ENCODE data around the gene ETFA. TPM values are rescaled to one million over a fixed set of nuclear protein-coding genes. Genes with fewer than 3 reads are reported as not detected.
A peak's percentile ranks its signal among the peaks of the same experiment; 100 is the strongest.

The ETFA gene
- total RNA-seq, 1 experiment from 2014 or later = 84.4 TPM

- Mint-ChIP-seq H3K27ac (no peak overlapping the region), H3K36me3 (no peaks in the 10 kb centered on the region), H3K9me3 (no peaks in the 10 kb centered on the region), H3K4me3 (no peak overlapping the region), H3K4me1 (peaks cover 29% of the 10 kb centered on the region), H3K27me3 (ENCODE audit: low read depth) (peaks cover 82% of the 10 kb centered on the region)
- ATAC-seq (no peak), DNase-seq (ENCODE audit: low spot score) (no peak)
- CTCF ChIA-PET = interaction anchor here (0.6 to 2.7 kb wide), 6 partner anchors 14 to 366 kb away, joined by 3 to 24 read pairs (median 10); no protein-coding TSS in a partner anchor
- POLR2A ChIA-PET = no interaction called here
- no peak for TF ChIP-seq NR2C2 (CRISPR knock-in tag; IDR thresholded peaks at IDR 0.05)
- TF ChIP-seq CDX4 (CRISPR knock-in tag; IDR thresholded peaks at IDR 0.05; ENCODE audit: borderline replicate concordance) = no peak
- no peak for TF ChIP-seq ZNF138 (CRISPR knock-in tag; conservative IDR thresholded peaks at IDR 0.05)
- no peak for TF ChIP-seq NR1H2 (CRISPR knock-in tag; IDR thresholded peaks at IDR 0.05)
- no peak for TF ChIP-seq FOXP1 (CRISPR knock-in tag; IDR thresholded peaks at IDR 0.05; ENCODE audit: borderline replicate concordance)
- no peak for TF ChIP-seq ZNF425 (CRISPR knock-in tag; conservative IDR thresholded peaks at IDR 0.05)
- TF ChIP-seq MXD4 (CRISPR knock-in tag; IDR thresholded peaks at IDR 0.05; ENCODE audit: borderline replicate concordance) = no peak
Measured at GRCh38 chr15:76332796-76333195, 21.5 kb upstream of the ETFA start.

GRCh38 chr15:76330080-76330680 lies 18.9 kb upstream of the ETFA start:
- Mint-ChIP-seq H3K27me3 (ENCODE audit: low read depth) (peaks cover 56% of the 10 kb centered on the region), H3K9me3 (no peaks in the 10 kb centered on the region), H3K4me3 (no peak overlapping the region), H3K36me3 (no peaks in the 10 kb centered on the region), H3K27ac (no peak overlapping the region), H3K4me1 (peaks cover 13% of the 10 kb centered on the region)
- ATAC-seq (peak; percentile 86), DNase-seq (ENCODE audit: low spot score) (peak; percentile 66)
- ChIA-PET CTCF (interaction anchor here (0.6 to 2.4 kb wide), 31 partner anchors 9 to 486 kb away, joined by 3 to 34 read pairs (median 3); partner anchors contain the start of gene ETFA), POLR2A (interaction anchor here (0.6 to 1.3 kb wide), 2 partner anchors 19 to 98 kb away, joined by 3 to 5 read pairs; partner anchors contain the start of gene ETFA)
- 0 out of 2 replicates have a peak, but pooled peaks have one; percentile 85 for TF ChIP-seq HMGA2 (CRISPR knock-in tag; IDR thresholded peaks at IDR 0.05)
- no peak for TF ChIP-seq FOXJ3 (CRISPR knock-in tag; IDR thresholded peaks at IDR 0.05; ENCODE audit: borderline replicate concordance)
- 0 out of 2 replicates have a peak, but pooled peaks have one; percentile 13 for TF ChIP-seq CTCF (IDR thresholded peaks at IDR 0.05)

GRCh38 chr15:76328958-76329357 lies 17.7 kb upstream of the ETFA start:
- DNase-seq (ENCODE audit: low spot score) (no peak), ATAC-seq (no peak)
- peaks cover 44% of the 10 kb centered on the region for H3K27me3 Mint-ChIP-seq (ENCODE audit: low read depth)
- no peaks in the 10 kb centered on the region for H3K9me3 Mint-ChIP-seq
- ChIA-PET POLR2A (no interaction called here), CTCF (interaction anchor here (1.8 to 2.4 kb wide), 6 partner anchors 15 to 179 kb away, joined by 6 to 34 read pairs (median 14); partner anchors contain the start of gene ETFA)
- H3K4me3 Mint-ChIP-seq = no peak overlapping the region
- no peak for TF ChIP-seq MYBL2 (CRISPR knock-in tag; IDR thresholded peaks at IDR 0.05)
- no peak for TF ChIP-seq ATF1 (CRISPR knock-in tag; IDR thresholded peaks at IDR 0.05)
- no peak overlapping the region for H3K27ac Mint-ChIP-seq
- peaks cover 8% of the 10 kb centered on the region for H3K4me1 Mint-ChIP-seq
- no peaks in the 10 kb centered on the region for H3K36me3 Mint-ChIP-seq

- H3K4me1 Mint-ChIP-seq = peaks cover 7% of the 10 kb centered on the region; the same call in 1 of the 2 replicates
- H3K27me3 Mint-ChIP-seq (ENCODE audit: low read depth) = peaks cover 37% of the 10 kb centered on the region
- H3K36me3 Mint-ChIP-seq = no peaks in the 10 kb centered on the region
- H3K9me3 Mint-ChIP-seq = no peaks in the 10 kb centered on the region
- ATAC-seq (no peak), DNase-seq (ENCODE audit: low spot score) (no peak)
- CTCF ChIA-PET = no interaction called here
- H3K4me3 Mint-ChIP-seq = no peak overlapping the region
- no peak overlapping the region for H3K27ac Mint-ChIP-seq
- POLR2A ChIA-PET = no interaction called here
- TF ChIP-seq NFATC4 (CRISPR knock-in tag; IDR thresholded peaks at IDR 0.05) (no peak), ATF6 (CRISPR knock-in tag; IDR thresholded peaks at IDR 0.05) (no peak), TEAD1 (CRISPR knock-in tag; IDR thresholded peaks at IDR 0.05) (no peak), ZNF423 (CRISPR knock-in tag; IDR thresholded peaks at IDR 0.05) (no peak), ZBTB21 (CRISPR knock-in tag; IDR thresholded peaks at IDR 0.05; ENCODE audit: borderline replicate concordance) (no peak), NFYB (CRISPR knock-in tag; conservative IDR thresholded peaks at IDR 0.05; ENCODE audit: low read depth) (no peak), ATF3 (CRISPR knock-in tag; conservative IDR thresholded peaks at IDR 0.05) (no peak), PREB (CRISPR knock-in tag; IDR thresholded peaks at IDR 0.05; ENCODE audit: borderline replicate concordance) (no peak)
Measured at GRCh38 chr15:76328106-76328696, 16.9 kb upstream of the ETFA start.
